Astrocyte (in vitro differentiated cells and primary cell): ENCODE results near the gene C1orf87. TPM values are rescaled to one million over a fixed set of nuclear protein-coding genes. Genes with fewer than 3 reads are reported as not detected.
A peak's percentile ranks its signal among the peaks of the same experiment; 100 is the strongest.

Source experiments
- DNase-seq: peaks from one replicate; pipeline ENCODE4 v3.0.0-alpha.2; 2010; ENCODE audit warnings: low read depth
- FAIRE-seq: peaks from 2 replicates; lab custom pipeline; 2011; peaks lifted over from hg19 to GRCh38; lab: Jason Lieb, UNC
- H2AFZ ChIP-seq: 2 replicates; pipeline ENCODE4 v1.6.0; 2012; ENCODE audit warnings: low read depth, low read length, inconsistent platforms
- H3K27ac ChIP-seq: 2 replicates; pipeline ENCODE4 v1.5.1; 2011; ENCODE audit warnings: low read depth, low read length, inconsistent platforms
- H3K27me3 ChIP-seq: 2 replicates; pipeline ENCODE4 v1.6.0; 2011; ENCODE audit warnings: low read length, inconsistent platforms; ENCODE audit not compliant: insufficient read depth
- H3K36me3 ChIP-seq: 2 replicates; pipeline ENCODE4 v1.5.1; 2011; ENCODE audit warnings: low read length, inconsistent platforms; ENCODE audit not compliant: insufficient read depth
- H3K4me1 ChIP-seq: 2 replicates; pipeline ENCODE4 v1.5.1; 2011; ENCODE audit warnings: low read length, inconsistent platforms; ENCODE audit not compliant: insufficient read depth
- H3K4me2 ChIP-seq: 2 replicates; pipeline ENCODE4 v1.6.0; 2012; ENCODE audit warnings: low read length, inconsistent platforms
- H3K4me3 ChIP-seq: 2 replicates; pipeline ENCODE4 v1.5.1; 2011; ENCODE audit warnings: low read depth, mild to moderate bottlenecking, low read length, inconsistent platforms; ENCODE audit not compliant: insufficient read depth
- H3K79me2 ChIP-seq: 2 replicates; pipeline ENCODE4 v1.6.0; 2012; ENCODE audit warnings: mild to moderate bottlenecking, low read length, inconsistent platforms; ENCODE audit not compliant: insufficient read depth
- H3K9ac ChIP-seq: 2 replicates; pipeline ENCODE4 v1.6.0; 2012; ENCODE audit warnings: mild to moderate bottlenecking, low read length, inconsistent platforms
- H3K9me3 ChIP-seq: 2 replicates; pipeline ENCODE4 v1.5.1; 2012; ENCODE audit warnings: low read depth, mild to moderate bottlenecking, low read length, inconsistent platforms; ENCODE audit not compliant: insufficient read depth
- H4K20me1 ChIP-seq: 2 replicates; pipeline ENCODE4 v1.6.0; 2012; ENCODE audit warnings: low read length, inconsistent platforms; ENCODE audit not compliant: insufficient read depth
- H3K27ac Mint-ChIP-seq: one replicate; pipeline ENCODE4 v1.8.0; 2021; ENCODE audit warnings: mild to moderate bottlenecking, mixed read lengths; ENCODE audit not compliant: unreplicated experiment
- H3K27me3 Mint-ChIP-seq: one replicate; pipeline ENCODE4 v1.8.0; 2021; ENCODE audit warnings: low read depth, mixed read lengths; ENCODE audit not compliant: unreplicated experiment
- H3K36me3 Mint-ChIP-seq: one replicate; pipeline ENCODE4 v1.8.0; 2021; ENCODE audit warnings: low read depth, mixed read lengths; ENCODE audit not compliant: unreplicated experiment
- H3K4me1 Mint-ChIP-seq: one replicate; pipeline ENCODE4 v1.8.0; 2021; ENCODE audit warnings: low read depth, mixed read lengths; ENCODE audit not compliant: unreplicated experiment
- H3K4me3 Mint-ChIP-seq: one replicate; pipeline ENCODE4 v1.8.0; 2021; ENCODE audit warnings: mild to moderate bottlenecking, moderate library complexity, mixed read lengths; ENCODE audit not compliant: unreplicated experiment
- H3K9me3 Mint-ChIP-seq: one replicate; pipeline ENCODE4 v1.8.0; 2021; ENCODE audit warnings: mild to moderate bottlenecking, mixed read lengths; ENCODE audit not compliant: unreplicated experiment
- EZH2 ChIP-seq: IDR thresholded peaks from 2 replicates; pipeline ENCODE4 v1.6.1; 2012; ENCODE audit warnings: mild to moderate bottlenecking, low read length, inconsistent platforms; ENCODE audit not compliant: insufficient read depth
- total RNA-seq: library from RNA; stranded (reverse); gene quantifications from 2 replicates; pipeline ENCODE4 v1.2.1, GENCODE V29; 2021
- TF ChIP-seq, protein P1 (sequence below): IDR thresholded peaks from 2 replicates; pipeline ENCODE4 v1.5.1; 2011; ENCODE audit warnings: low read depth, mild to moderate bottlenecking, inconsistent platforms, low read length, moderate library complexity; ENCODE audit not compliant: insufficient read depth

The C1orf87 gene
- total RNA-seq, 1 donor from 2014 or later = not detected

DNA sequence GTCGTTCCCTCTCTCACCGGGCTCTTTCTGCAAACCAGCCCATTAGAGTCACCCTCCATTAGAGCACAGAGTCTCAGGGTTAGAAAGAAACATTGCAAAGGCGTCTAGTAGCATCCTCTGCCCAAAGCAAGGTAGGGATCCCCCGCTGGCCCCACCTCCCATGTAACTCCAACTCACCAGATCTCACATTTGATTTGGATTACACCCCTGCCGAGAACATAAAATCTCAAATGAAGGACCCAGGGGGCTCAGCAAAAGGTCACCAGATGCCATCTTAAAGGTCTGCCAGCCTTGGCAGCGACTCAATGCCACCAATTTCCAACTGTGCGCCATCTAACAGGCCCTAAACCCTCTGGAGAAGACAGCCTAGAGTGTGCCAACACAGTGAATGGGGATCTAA is 14.1 kb downstream of the C1orf87 start:
- Mint-ChIP-seq H3K9me3 (no peaks in the 10 kb centered on the region), H3K4me1 (no peaks in the 10 kb centered on the region), H3K36me3 (no peaks in the 10 kb centered on the region), H3K27ac (no peak overlapping the region), H3K4me3 (no peak overlapping the region), H3K27me3 (no peaks in the 10 kb centered on the region)
- H3K4me2 ChIP-seq = no peak overlapping the region
- no peaks in the 10 kb centered on the region for H3K9me3 ChIP-seq
- FAIRE-seq (no peak), DNase-seq (no peak)
- H4K20me1 ChIP-seq = no peaks in the 10 kb centered on the region
- no peaks in the 10 kb centered on the region for H3K4me1 ChIP-seq
- no peaks in the 10 kb centered on the region for H3K27me3 ChIP-seq
- no peak overlapping the region for H3K4me3 ChIP-seq
- H2AFZ ChIP-seq = no peak overlapping the region
- H3K27ac ChIP-seq = no peak overlapping the region
- no peak for TF ChIP-seq EZH2
- TF ChIP-seq, protein P1, sequence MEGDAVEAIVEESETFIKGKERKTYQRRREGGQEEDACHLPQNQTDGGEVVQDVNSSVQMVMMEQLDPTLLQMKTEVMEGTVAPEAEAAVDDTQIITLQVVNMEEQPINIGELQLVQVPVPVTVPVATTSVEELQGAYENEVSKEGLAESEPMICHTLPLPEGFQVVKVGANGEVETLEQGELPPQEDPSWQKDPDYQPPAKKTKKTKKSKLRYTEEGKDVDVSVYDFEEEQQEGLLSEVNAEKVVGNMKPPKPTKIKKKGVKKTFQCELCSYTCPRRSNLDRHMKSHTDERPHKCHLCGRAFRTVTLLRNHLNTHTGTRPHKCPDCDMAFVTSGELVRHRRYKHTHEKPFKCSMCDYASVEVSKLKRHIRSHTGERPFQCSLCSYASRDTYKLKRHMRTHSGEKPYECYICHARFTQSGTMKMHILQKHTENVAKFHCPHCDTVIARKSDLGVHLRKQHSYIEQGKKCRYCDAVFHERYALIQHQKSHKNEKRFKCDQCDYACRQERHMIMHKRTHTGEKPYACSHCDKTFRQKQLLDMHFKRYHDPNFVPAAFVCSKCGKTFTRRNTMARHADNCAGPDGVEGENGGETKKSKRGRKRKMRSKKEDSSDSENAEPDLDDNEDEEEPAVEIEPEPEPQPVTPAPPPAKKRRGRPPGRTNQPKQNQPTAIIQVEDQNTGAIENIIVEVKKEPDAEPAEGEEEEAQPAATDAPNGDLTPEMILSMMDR = no peak
- H3K36me3 ChIP-seq = no peaks in the 10 kb centered on the region
- H3K79me2 ChIP-seq = no peaks in the 10 kb centered on the region
- H3K9ac ChIP-seq = no peak overlapping the region

GRCh38 chr1:60055336-60055735 is 18.2 kb downstream of the C1orf87 start:
- Histone ChIP-seq H3K4me1 (no peaks in the 10 kb centered on the region), H2AFZ (no peak overlapping the region), H3K79me2 (no peaks in the 10 kb centered on the region), H3K4me3 (no peak overlapping the region), H3K4me2 (peak overlapping the region; percentile 12), H3K27ac (no peak overlapping the region), H3K36me3 (no peaks in the 10 kb centered on the region), H3K9me3 (no peaks in the 10 kb centered on the region), H4K20me1 (no peaks in the 10 kb centered on the region), H3K9ac (no peak overlapping the region), H3K27me3 (no peaks in the 10 kb centered on the region)
- no peaks in the 10 kb centered on the region for H3K36me3 Mint-ChIP-seq
- TF ChIP-seq, protein P1 = no peak
- no peak for TF ChIP-seq EZH2
- peak; percentile 37 for DNase-seq
- H3K27ac Mint-ChIP-seq = no peak overlapping the region
- peaks cover 3% of the 10 kb centered on the region for H3K9me3 Mint-ChIP-seq
- FAIRE-seq = no peak
- no peaks in the 10 kb centered on the region for H3K4me1 Mint-ChIP-seq
- no peaks in the 10 kb centered on the region for H3K27me3 Mint-ChIP-seq
- H3K4me3 Mint-ChIP-seq = no peak overlapping the region

- FAIRE-seq = no peak
- no peak overlapping the region for H3K27ac ChIP-seq
- H3K4me1 Mint-ChIP-seq = no peaks in the 10 kb centered on the region
- H3K4me3 Mint-ChIP-seq = no peak overlapping the region
- no peaks in the 10 kb centered on the region for H3K36me3 ChIP-seq
- H3K9ac ChIP-seq = no peak overlapping the region
- DNase-seq = no peak
- no peaks in the 10 kb centered on the region for H3K27me3 Mint-ChIP-seq
- no peaks in the 10 kb centered on the region for H3K4me1 ChIP-seq
- H3K27ac Mint-ChIP-seq = no peak overlapping the region
- H3K36me3 Mint-ChIP-seq = no peaks in the 10 kb centered on the region
- H3K79me2 ChIP-seq = no peaks in the 10 kb centered on the region
- no peaks in the 10 kb centered on the region for H4K20me1 ChIP-seq
- no peak overlapping the region for H3K4me3 ChIP-seq
- TF ChIP-seq, protein P1 = no peak
- no peak for TF ChIP-seq EZH2
- no peak overlapping the region for H2AFZ ChIP-seq
- no peaks in the 10 kb centered on the region for H3K27me3 ChIP-seq
- H3K9me3 Mint-ChIP-seq = peaks cover 3% of the 10 kb centered on the region
- no peaks in the 10 kb centered on the region for H3K9me3 ChIP-seq
- H3K4me2 ChIP-seq = no peak overlapping the region
These were observed 19.2 kb downstream of the C1orf87 start for GRCh38 chr1:60054374-60054773.
